Measurements from ENCODE around the gene APOBEC3H.

DNA sequence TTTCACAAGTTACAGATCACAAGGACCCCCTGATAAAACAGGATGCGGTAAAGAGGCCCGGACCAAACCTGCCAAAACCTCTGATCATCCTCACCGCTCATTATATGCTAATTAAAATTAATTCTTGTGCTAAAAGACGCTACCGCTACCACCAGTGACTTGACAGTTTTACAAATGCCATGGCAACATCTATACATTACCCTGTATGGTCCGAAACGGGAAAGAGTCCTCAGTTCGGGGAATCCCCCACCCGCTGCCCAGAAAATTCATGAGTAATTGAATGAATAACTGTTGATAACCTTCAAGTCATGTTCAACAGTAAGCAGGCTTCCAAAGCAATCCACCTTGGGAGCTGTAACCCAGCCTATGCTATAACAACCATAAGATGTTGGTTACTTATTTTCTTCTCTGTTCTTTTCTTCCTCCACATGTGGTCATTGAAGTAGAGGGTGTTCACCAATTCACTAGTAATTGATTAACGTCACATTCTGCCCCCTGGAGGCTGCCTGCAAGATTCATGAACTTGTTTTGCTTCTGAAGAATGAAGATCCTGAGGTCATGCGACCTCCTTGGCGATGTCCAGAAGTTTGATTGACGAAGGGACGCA lies 20.6 kb downstream of the APOBEC3H start:
- TF ChIP-seq, protein P1, sequence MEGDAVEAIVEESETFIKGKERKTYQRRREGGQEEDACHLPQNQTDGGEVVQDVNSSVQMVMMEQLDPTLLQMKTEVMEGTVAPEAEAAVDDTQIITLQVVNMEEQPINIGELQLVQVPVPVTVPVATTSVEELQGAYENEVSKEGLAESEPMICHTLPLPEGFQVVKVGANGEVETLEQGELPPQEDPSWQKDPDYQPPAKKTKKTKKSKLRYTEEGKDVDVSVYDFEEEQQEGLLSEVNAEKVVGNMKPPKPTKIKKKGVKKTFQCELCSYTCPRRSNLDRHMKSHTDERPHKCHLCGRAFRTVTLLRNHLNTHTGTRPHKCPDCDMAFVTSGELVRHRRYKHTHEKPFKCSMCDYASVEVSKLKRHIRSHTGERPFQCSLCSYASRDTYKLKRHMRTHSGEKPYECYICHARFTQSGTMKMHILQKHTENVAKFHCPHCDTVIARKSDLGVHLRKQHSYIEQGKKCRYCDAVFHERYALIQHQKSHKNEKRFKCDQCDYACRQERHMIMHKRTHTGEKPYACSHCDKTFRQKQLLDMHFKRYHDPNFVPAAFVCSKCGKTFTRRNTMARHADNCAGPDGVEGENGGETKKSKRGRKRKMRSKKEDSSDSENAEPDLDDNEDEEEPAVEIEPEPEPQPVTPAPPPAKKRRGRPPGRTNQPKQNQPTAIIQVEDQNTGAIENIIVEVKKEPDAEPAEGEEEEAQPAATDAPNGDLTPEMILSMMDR (IDR thresholded peaks at IDR 0.05): peak in 4 of 6 experiments; percentile 36 to 58 (median 48)
- TF ChIP-seq POLR2A (IDR thresholded peaks at IDR 0.05): no peak

Data from thyroid gland (tissue), 4 donors.